Neural progenitor cell (in vitro differentiated cells): ENCODE results near the gene ECM2. TPM values are rescaled to one million over a fixed set of nuclear protein-coding genes. Genes with fewer than 3 reads are reported as not detected.

ENCODE experiments used
- DNase-seq: peaks from one replicate; pipeline ENCODE4 v3.0.0-alpha.2; 2016; ENCODE audit warnings: low spot score
- H2AFZ ChIP-seq: fragments of 200-600 bp; sonication (generic); replicated peaks from 2 replicates; pipeline ENCODE4 v1.6.1; 2016; ENCODE audit warnings: antibody characterized with exemption
- H3F3A ChIP-seq: fragments of 200-600 bp; sonication (generic); 2 replicates; pipeline ENCODE4 v1.6.1; 2016; ENCODE audit warnings: antibody characterized with exemption, low read depth
- H3K27ac ChIP-seq: fragments of 200-600 bp; sonication (generic); 2 replicates; pipeline ENCODE4 v1.5.1; 2016; ENCODE audit warnings: mild to moderate bottlenecking
- H3K27me3 ChIP-seq: fragments of 200-600 bp; sonication (generic); 2 replicates; pipeline ENCODE4 v1.6.1; 2016; ENCODE audit warnings: mild to moderate bottlenecking, moderate library complexity
- H3K36me3 ChIP-seq: fragments of 200-600 bp; sonication (generic); 2 replicates; pipeline ENCODE4 v1.5.1; 2016
- H3K4me1 ChIP-seq: fragments of 200-600 bp; sonication (generic); 2 replicates; pipeline ENCODE4 v1.6.1; 2016; ENCODE audit warnings: mixed run types
- H3K4me2 ChIP-seq: fragments of 200-600 bp; sonication (generic); 2 replicates; pipeline ENCODE4 v1.6.1; 2016
- H3K4me3 ChIP-seq: fragments of 200-600 bp; sonication (generic); 2 replicates; pipeline ENCODE4 v1.5.1; 2016
- H3K79me2 ChIP-seq: fragments of 200-600 bp; sonication (generic); 2 replicates; pipeline ENCODE4 v1.6.1; 2016; ENCODE audit warnings: low read depth
- H3K9ac ChIP-seq: fragments of 200-600 bp; sonication (generic); 2 replicates; pipeline ENCODE4 v1.6.1; 2016
- H3K9me3 ChIP-seq: fragments of 200-600 bp; sonication (generic); 2 replicates; pipeline ENCODE4 v1.5.1; 2016; ENCODE audit warnings: low read depth
- H4K20me1 ChIP-seq: fragments of 200-600 bp; sonication (generic); 2 replicates; pipeline ENCODE4 v1.6.1; 2016; ENCODE audit warnings: low read depth
- H3K27ac Mint-ChIP-seq: 3 replicates; pipeline ENCODE4 v1.8.0; 2021; ENCODE audit warnings: mixed read lengths
- H3K27me3 Mint-ChIP-seq: 2 replicates; pipeline ENCODE4 v1.8.0; 2022; ENCODE audit warnings: low read depth, mild to moderate bottlenecking, inconsistent platforms, moderate library complexity, mixed read lengths; ENCODE audit not compliant: insufficient read depth
- H3K36me3 Mint-ChIP-seq: 3 replicates; pipeline ENCODE4 v1.8.0; 2021; ENCODE audit warnings: mixed read lengths
- H3K4me1 Mint-ChIP-seq: 3 replicates; pipeline ENCODE4 v1.8.0; 2021; ENCODE audit warnings: mixed read lengths
- H3K4me3 Mint-ChIP-seq: 3 replicates; pipeline ENCODE4 v1.8.0; 2021; ENCODE audit warnings: mild to moderate bottlenecking, moderate library complexity, mixed read lengths
- H3K9me3 Mint-ChIP-seq: 3 replicates; pipeline ENCODE4 v1.8.0; 2020; ENCODE audit warnings: mixed read lengths
- EZH2 ChIP-seq: fragments of 200-600 bp; sonication (generic); IDR thresholded peaks from 2 replicates; pipeline ENCODE4 v1.6.1; 2017; ENCODE audit warnings: antibody characterized with exemption, mild to moderate bottlenecking, moderate library complexity
- EZH2phosphoT487 ChIP-seq: fragments of 200-600 bp; sonication (generic); IDR thresholded peaks from 2 replicates; pipeline ENCODE4 v1.6.1; 2017; ENCODE audit warnings: antibody characterized with exemption
- total RNA-seq: library from RNA; depleted of rRNA; stranded (reverse); fragments of >200 nt; gene quantifications from 2 replicates; pipeline ENCODE4 v1.2.3, GENCODE V29; 2015; ENCODE audit warnings: low replicate concordance
- TF ChIP-seq, protein P1 (sequence below): fragments of 200-600 bp; sonication (generic); IDR thresholded peaks from 2 replicates; pipeline ENCODE4 v1.5.1; 2017; ENCODE audit warnings: antibody characterized with exemption, mild to moderate bottlenecking

Gene ECM2
- total RNA-seq, 1 donor from 2014 or later, result not detected

GRCh38 chr9:92503156-92503555 lies 32.6 kb downstream of the ECM2 start:
- H3K27me3 ChIP-seq, result no peaks in the 10 kb centered on the region
- no peak overlapping the region for H3K4me3 ChIP-seq
- H3K9ac ChIP-seq, result no peak overlapping the region
- H3K36me3 ChIP-seq, result no peaks in the 10 kb centered on the region
- peaks cover 9% of the 10 kb centered on the region for H3K4me1 ChIP-seq
- no peaks in the 10 kb centered on the region for H3F3A ChIP-seq
- H4K20me1 ChIP-seq, result no peaks in the 10 kb centered on the region
- TF ChIP-seq, protein P1, sequence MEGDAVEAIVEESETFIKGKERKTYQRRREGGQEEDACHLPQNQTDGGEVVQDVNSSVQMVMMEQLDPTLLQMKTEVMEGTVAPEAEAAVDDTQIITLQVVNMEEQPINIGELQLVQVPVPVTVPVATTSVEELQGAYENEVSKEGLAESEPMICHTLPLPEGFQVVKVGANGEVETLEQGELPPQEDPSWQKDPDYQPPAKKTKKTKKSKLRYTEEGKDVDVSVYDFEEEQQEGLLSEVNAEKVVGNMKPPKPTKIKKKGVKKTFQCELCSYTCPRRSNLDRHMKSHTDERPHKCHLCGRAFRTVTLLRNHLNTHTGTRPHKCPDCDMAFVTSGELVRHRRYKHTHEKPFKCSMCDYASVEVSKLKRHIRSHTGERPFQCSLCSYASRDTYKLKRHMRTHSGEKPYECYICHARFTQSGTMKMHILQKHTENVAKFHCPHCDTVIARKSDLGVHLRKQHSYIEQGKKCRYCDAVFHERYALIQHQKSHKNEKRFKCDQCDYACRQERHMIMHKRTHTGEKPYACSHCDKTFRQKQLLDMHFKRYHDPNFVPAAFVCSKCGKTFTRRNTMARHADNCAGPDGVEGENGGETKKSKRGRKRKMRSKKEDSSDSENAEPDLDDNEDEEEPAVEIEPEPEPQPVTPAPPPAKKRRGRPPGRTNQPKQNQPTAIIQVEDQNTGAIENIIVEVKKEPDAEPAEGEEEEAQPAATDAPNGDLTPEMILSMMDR, result no peak
- no peak for TF ChIP-seq EZH2
- no peak for TF ChIP-seq EZH2phosphoT487
- Mint-ChIP-seq H3K27ac (no peak overlapping the region), H3K4me3 (no peak overlapping the region), H3K36me3 (no peaks in the 10 kb centered on the region), H3K27me3 (peaks cover 2% of the 10 kb centered on the region), H3K4me1 (no peaks in the 10 kb centered on the region), H3K9me3 (no peaks in the 10 kb centered on the region)
- no peak overlapping the region for H3K4me2 ChIP-seq
- DNase-seq, result no peak
- no peaks in the 10 kb centered on the region for H3K9me3 ChIP-seq
- no peaks in the 10 kb centered on the region for H3K79me2 ChIP-seq
- no peak overlapping the region for H2AFZ ChIP-seq
- no peak overlapping the region for H3K27ac ChIP-seq

DNA sequence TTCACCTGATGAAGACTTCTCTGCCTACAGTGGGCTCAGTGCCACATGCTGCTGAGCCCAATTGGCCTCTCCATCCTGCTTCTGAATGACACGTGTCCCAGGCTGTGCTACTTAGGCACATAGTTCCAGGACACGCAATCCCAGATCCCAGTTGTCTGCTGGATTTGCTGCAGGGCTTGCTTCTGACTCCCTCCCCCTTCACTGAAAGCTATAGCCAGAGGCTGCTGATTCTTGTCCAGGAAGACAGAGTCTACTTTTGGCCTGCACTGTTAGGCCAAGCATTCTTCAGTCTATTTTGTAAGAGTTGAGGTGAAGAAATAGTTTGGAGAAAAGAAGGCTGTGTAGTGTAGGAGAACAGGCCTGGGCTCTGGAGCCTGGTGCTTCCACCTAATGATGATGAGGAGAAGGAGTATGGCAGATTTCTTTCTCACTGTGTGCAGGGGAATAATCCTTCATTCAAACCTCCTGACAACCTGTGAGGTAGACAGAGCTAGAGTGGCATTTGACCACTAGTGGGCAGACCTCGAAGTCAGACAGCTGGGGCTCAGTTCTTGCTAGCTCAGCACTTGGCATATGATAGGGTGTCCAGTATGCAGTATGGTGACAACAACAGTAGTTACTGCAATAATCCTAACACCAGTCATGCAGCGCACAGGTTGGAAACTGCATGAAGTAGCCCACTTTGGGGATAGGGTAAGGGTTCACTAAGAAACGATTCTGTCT lies 34.0 kb downstream of the ECM2 start:
- H3K36me3 Mint-ChIP-seq, result no peaks in the 10 kb centered on the region
- H3K27me3 Mint-ChIP-seq, result no peaks in the 10 kb centered on the region
- H2AFZ ChIP-seq, result no peak overlapping the region
- no peaks in the 10 kb centered on the region for H3K9me3 Mint-ChIP-seq
- H3K4me2 ChIP-seq, result no peak overlapping the region
- H3K4me3 ChIP-seq, result no peak overlapping the region
- H3K4me1 Mint-ChIP-seq, result no peaks in the 10 kb centered on the region
- no peaks in the 10 kb centered on the region for H3K36me3 ChIP-seq
- no peak overlapping the region for H3K4me3 Mint-ChIP-seq
- no peaks in the 10 kb centered on the region for H3K27me3 ChIP-seq
- TF ChIP-seq EZH2phosphoT487, result no peak
- TF ChIP-seq, protein P1, result peak; percentile 64
- H3K9ac ChIP-seq, result no peak overlapping the region
- no peaks in the 10 kb centered on the region for H3K79me2 ChIP-seq
- no peaks in the 10 kb centered on the region for H3K9me3 ChIP-seq
- DNase-seq, result peak; percentile 52
- no peak overlapping the region for H3K27ac ChIP-seq
- H3K27ac Mint-ChIP-seq, result no peak overlapping the region
- peaks cover 9% of the 10 kb centered on the region for H3K4me1 ChIP-seq
- H3F3A ChIP-seq, result no peaks in the 10 kb centered on the region
- no peaks in the 10 kb centered on the region for H4K20me1 ChIP-seq

DNA sequence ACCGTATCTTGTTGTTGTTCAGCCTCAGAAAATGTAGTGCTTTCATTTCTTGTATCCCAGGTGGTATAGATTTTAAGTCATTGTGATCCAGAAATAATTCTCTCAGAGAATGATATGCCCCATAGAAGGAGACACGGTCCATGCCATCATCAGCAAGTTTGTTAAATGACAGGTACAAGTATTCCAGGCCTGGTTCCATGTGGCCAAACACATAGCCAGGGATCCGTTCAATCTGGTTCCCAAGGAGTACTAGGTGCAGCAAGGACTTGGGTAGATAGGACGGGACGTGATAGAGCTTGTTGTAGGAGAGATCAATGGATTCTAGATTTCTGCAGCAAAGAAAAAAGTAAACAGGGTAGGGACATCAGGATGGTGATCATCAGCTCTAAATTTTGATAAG lies 35.1 kb downstream of the ECM2 start:
- no peaks in the 10 kb centered on the region for H3K36me3 Mint-ChIP-seq

More for the DNA sequence above, 35.1 kb downstream of the ECM2 start:
- no peak for DNase-seq
- no peaks in the 10 kb centered on the region for H3F3A ChIP-seq
- H3K36me3 ChIP-seq, result no peaks in the 10 kb centered on the region
- H3K9me3 Mint-ChIP-seq, result no peaks in the 10 kb centered on the region
- peaks cover 9% of the 10 kb centered on the region for H3K4me1 ChIP-seq
- H3K9me3 ChIP-seq, result no peaks in the 10 kb centered on the region
- no peak overlapping the region for H3K27ac Mint-ChIP-seq
- TF ChIP-seq EZH2 (no peak), EZH2phosphoT487 (no peak)
- TF ChIP-seq, protein P1, result no peak
- no peaks in the 10 kb centered on the region for H3K4me1 Mint-ChIP-seq
- H3K4me3 Mint-ChIP-seq, result no peak overlapping the region
- H3K79me2 ChIP-seq, result no peaks in the 10 kb centered on the region
- H3K27me3 Mint-ChIP-seq, result no peaks in the 10 kb centered on the region
- H3K27ac ChIP-seq, result no peak overlapping the region
- H3K4me2 ChIP-seq, result no peak overlapping the region
- no peak overlapping the region for H3K4me3 ChIP-seq
- H2AFZ ChIP-seq, result no peak overlapping the region
- no peak overlapping the region for H3K9ac ChIP-seq
- no peaks in the 10 kb centered on the region for H4K20me1 ChIP-seq
- H3K27me3 ChIP-seq, result no peaks in the 10 kb centered on the region
